ENCODE results near the gene NECTIN3. TPM values are rescaled to one million over a fixed set of nuclear protein-coding genes. Genes with fewer than 3 reads are reported as not detected.
A peak's percentile ranks its signal among the peaks of the same experiment; 100 is the strongest.

Gene NECTIN3
- polyA plus RNA-seq, 2 of the 4 experiments (the other 2 are of a cell fraction) = 29.8 to 38.4 TPM

DNA sequence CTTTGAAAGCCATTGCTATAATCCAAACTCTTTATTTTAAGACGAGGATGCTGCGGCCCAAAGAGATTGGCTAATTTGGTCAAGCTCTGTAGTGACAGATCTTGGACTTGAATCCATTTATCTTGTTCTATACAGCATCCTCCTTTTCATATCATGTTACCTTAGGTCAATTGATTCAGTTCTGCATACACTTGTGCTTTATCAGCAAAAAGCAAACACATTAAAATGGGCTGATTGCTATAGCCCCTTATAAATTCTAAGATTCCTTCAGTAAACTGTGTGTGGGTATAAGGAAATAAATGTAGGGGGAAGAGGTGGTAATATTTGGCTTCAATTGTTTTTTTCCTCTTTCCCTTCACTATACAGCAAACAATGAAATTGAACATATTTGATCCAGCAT is 40.1 kb upstream of the NECTIN3 start:
- ChIA-PET POLR2A (no interaction called here), CTCF (interaction anchor here (1.2 kb wide), 1 partner anchor 10 kb away, joined by 3 read pairs; no protein-coding TSS in a partner anchor)
- WGBS (ENCODE audit: missing lambda C conversion rate) = 74% methylated on average over 2 of the region's 2 CpGs
- Histone ChIP-seq H3K9me3 (no peaks in the 10 kb centered on the region), H3K4me1 (no peaks in the 10 kb centered on the region), H3K4me3 (no peak overlapping the region), H3K4me2 (no peak overlapping the region), H3K27ac (no peak overlapping the region)
- FAIRE-seq = no peak
- no peak for ATAC-seq
- DNase-seq (ENCODE audit: low read depth in 1 of 2, low spot score in 1 of 2) = no peak
- TF ChIP-seq, protein P1, sequence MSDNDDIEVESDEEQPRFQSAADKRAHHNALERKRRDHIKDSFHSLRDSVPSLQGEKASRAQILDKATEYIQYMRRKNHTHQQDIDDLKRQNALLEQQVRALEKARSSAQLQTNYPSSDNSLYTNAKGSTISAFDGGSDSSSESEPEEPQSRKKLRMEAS (IDR thresholded peaks at IDR 0.05) = no peak
- TF ChIP-seq, protein P2, sequence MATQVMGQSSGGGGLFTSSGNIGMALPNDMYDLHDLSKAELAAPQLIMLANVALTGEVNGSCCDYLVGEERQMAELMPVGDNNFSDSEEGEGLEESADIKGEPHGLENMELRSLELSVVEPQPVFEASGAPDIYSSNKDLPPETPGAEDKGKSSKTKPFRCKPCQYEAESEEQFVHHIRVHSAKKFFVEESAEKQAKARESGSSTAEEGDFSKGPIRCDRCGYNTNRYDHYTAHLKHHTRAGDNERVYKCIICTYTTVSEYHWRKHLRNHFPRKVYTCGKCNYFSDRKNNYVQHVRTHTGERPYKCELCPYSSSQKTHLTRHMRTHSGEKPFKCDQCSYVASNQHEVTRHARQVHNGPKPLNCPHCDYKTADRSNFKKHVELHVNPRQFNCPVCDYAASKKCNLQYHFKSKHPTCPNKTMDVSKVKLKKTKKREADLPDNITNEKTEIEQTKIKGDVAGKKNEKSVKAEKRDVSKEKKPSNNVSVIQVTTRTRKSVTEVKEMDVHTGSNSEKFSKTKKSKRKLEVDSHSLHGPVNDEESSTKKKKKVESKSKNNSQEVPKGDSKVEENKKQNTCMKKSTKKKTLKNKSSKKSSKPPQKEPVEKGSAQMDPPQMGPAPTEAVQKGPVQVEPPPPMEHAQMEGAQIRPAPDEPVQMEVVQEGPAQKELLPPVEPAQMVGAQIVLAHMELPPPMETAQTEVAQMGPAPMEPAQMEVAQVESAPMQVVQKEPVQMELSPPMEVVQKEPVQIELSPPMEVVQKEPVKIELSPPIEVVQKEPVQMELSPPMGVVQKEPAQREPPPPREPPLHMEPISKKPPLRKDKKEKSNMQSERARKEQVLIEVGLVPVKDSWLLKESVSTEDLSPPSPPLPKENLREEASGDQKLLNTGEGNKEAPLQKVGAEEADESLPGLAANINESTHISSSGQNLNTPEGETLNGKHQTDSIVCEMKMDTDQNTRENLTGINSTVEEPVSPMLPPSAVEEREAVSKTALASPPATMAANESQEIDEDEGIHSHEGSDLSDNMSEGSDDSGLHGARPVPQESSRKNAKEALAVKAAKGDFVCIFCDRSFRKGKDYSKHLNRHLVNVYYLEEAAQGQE (IDR thresholded peaks at IDR 0.05) = no peak
- TF ChIP-seq MAFK (IDR thresholded peaks at IDR 0.05; ENCODE audit: partially characterized antibody) (peak; percentile 44), RFX5 (IDR thresholded peaks at IDR 0.05) (no peak)

DNA sequence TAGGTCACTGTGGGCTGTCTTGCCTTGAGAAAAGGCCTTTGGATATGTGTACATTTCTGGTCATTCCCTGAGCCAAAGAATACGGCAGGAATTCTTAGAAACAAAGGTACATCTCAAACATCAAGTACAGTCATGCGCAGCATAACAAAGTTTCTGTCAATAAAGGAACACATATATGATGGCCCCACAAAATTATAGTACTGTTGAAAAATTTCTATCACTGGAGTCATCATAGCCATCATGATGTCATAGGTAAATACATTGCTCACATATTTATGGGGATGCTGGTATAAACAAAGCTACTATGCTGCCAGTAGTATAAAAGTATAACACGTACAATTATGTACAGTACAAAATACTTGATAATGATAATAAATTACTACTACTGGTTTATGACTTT is 38.9 kb upstream of the NECTIN3 start:
- Histone ChIP-seq H3K4me3 (no peak overlapping the region), H3K4me1 (no peaks in the 10 kb centered on the region), H3K27ac (no peak overlapping the region), H3K9me3 (no peaks in the 10 kb centered on the region), H3K4me2 (no peak overlapping the region)
- 76% methylated on average over 3 of the region's 3 CpGs for WGBS (ENCODE audit: missing lambda C conversion rate)
- CTCF ChIA-PET = no interaction called here
- TF ChIP-seq EP300 (IDR thresholded peaks at IDR 0.05) (no peak), TFCP2L1 (CRISPR knock-in tag; IDR thresholded peaks at IDR 0.05) (no peak), EHMT2 (IDR thresholded peaks at IDR 0.05; ENCODE audit: low read depth) (no peak), HDAC2 (IDR thresholded peaks at IDR 0.05) (no peak), ZNF302 (CRISPR knock-in tag; IDR thresholded peaks at IDR 0.05) (no peak), KDM5A (IDR thresholded peaks at IDR 0.05) (no peak), JUN (IDR thresholded peaks at IDR 0.05) (no peak), EHF (CRISPR knock-in tag; IDR thresholded peaks at IDR 0.05) (no peak), TP53 (CRISPR knock-in tag; IDR thresholded peaks at IDR 0.05) (no peak), KDM1A (IDR thresholded peaks at IDR 0.05; ENCODE audit: low read depth) (no peak), HEYL (CRISPR knock-in tag; IDR thresholded peaks at IDR 0.05) (no peak), POLR2AphosphoS2 (conservative IDR thresholded peaks at IDR 0.05; ENCODE audit: low read length) (no peak), POLR2A (IDR thresholded peaks at IDR 0.05; ENCODE audit: low read length) (no peak), ZC3H11A (IDR thresholded peaks at IDR 0.05) (no peak), CTCF (IDR thresholded peaks at IDR 0.05) (no peak)
- TF ChIP-seq, protein P1 (IDR thresholded peaks at IDR 0.05) = no peak
- ATAC-seq (no peak), DNase-seq (ENCODE audit: low read depth in 1 of 2, low spot score in 1 of 2) (no peak), FAIRE-seq (no peak)
- POLR2A ChIA-PET = no interaction called here

DNA sequence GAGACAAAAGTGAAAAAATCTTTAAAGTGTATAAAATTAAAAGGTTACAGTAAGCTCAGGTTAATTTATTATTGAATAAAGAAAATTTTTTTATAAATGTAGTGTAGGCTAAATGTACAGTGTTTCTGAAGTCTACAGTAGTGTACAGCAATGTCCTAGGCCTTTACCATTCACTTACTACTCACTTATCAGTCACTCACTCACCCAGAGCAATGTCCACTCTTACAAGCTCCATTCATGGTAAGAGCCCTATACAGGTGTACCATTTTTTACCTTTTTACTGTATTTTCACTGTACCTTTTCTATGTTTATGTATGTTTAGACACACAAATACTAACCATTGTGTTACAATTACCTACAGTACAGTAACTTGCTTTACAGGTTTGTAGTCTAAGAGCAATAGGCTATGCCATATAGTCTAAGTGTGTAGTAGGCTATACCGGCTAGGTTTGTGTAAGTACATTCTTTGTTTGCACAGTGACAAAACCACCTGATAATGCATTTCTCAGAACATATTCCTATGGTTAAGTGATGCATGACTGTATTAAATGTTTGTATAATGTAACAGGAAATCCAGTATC is 38.1 kb upstream of the NECTIN3 start:
- ATAC-seq = no peak
- no peaks in the 10 kb centered on the region for H3K9me3 ChIP-seq
- 38% methylated on average over 1 of the region's 1 CpG for WGBS (ENCODE audit: missing lambda C conversion rate)
- H3K4me1 ChIP-seq = no peaks in the 10 kb centered on the region
- ChIA-PET CTCF (interaction anchor here (0.6 kb wide), 1 partner anchor 922 kb away, joined by 3 read pairs; no protein-coding TSS in a partner anchor), POLR2A (no interaction called here)
- no peak overlapping the region for H3K4me3 ChIP-seq
- DNase-seq (ENCODE audit: low read depth in 1 of 2, low spot score in 1 of 2) = no peak
- no peak overlapping the region for H3K4me2 ChIP-seq
- TF ChIP-seq ZC3H11A (IDR thresholded peaks at IDR 0.05) (no peak), PHF8 (IDR thresholded peaks at IDR 0.05; ENCODE audit: borderline replicate concordance, low read depth) (no peak), CHD2 (IDR thresholded peaks at IDR 0.05; ENCODE audit: low read length, partially characterized antibody) (no peak), HDAC2 (IDR thresholded peaks at IDR 0.05) (no peak), FOSL2 (IDR thresholded peaks at IDR 0.05) (no peak), FOSL2 (CRISPR knock-in tag; IDR thresholded peaks at IDR 0.05) (no peak), BCL3 (IDR thresholded peaks at IDR 0.05) (no peak)
- TF ChIP-seq, protein P3, sequence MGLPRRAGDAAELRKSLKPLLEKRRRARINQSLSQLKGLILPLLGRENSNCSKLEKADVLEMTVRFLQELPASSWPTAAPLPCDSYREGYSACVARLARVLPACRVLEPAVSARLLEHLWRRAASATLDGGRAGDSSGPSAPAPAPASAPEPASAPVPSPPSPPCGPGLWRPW (IDR thresholded peaks at IDR 0.05) = no peak
- FAIRE-seq = peak; percentile 36
- H3K27ac ChIP-seq = no peak overlapping the region
